GM18517 (cell line): Measurements from ENCODE around the gene MOB3B.
A peak's percentile ranks its signal among the peaks of the same experiment; 100 is the strongest.
"Not testable (repeated sequence)": the region's sequence is repeated elsewhere in the genome, so short reads cannot be mapped to it uniquely, and the experiment has no call there.

Experiments used
- ATAC-seq: cut with Tn5 transposase; IDR thresholded peaks from one replicate; pipeline ENCODE4 v1.9.1; 2021; ENCODE audit warnings: mild to moderate bottlenecking, moderate library complexity; ENCODE audit not compliant: unreplicated experiment

The MOB3B gene

GRCh38 chr9:27519466-27520465 is 9.8 kb downstream of the MOB3B start:
- ATAC-seq = no peak

GRCh38 chr9:27518809-27519208 is 10.8 kb downstream of the MOB3B start:
- no peak for ATAC-seq

- no peak for ATAC-seq
These were observed 11.6 kb downstream of the MOB3B start for GRCh38 chr9:27518006-27518405.

- ATAC-seq = no peak
These were observed 15.1 kb downstream of the MOB3B start for GRCh38 chr9:27514551-27514950.

DNA sequence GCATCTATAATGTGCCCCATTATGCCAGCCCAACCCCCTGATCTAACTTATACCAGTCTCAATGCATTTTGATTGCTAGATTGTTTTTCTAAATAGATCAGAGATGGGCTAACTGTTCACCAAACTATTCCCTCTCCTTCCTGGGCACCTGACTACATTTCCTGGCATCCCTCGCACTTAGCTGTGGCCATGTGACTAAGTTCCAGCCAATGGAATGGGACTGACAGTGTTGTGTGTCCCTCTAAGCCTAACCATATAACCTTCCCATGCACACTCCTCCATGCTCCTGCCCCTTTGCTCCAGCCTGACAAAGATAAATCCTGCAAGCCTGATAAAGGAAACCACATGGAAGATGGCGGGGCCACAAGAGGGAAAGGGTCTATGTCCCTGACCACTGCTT is 17.8 kb downstream of the MOB3B start:
- ATAC-seq = no peak

- ATAC-seq = no peak
These were observed 18.8 kb downstream of the MOB3B start for GRCh38 chr9:27510780-27511179.

DNA sequence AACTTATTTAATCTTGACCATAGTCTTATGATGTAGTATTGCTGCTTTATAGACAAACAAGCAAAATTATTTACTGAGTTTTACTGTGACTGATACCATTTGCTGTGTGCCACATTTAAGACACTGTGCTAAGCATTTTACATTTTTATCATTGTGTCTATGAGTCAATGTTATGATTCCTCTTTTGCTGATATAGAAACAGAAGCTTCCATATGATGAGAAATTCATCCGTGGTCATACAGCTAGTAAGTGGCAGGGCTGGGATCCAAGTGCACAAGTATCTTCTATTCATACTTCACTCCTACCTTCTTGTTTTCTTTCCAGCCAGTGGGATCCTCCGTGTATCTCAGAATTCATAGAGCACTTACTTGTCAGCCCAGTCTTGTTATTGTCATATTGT is 22.6 kb downstream of the MOB3B start:
- ATAC-seq = no peak

DNA sequence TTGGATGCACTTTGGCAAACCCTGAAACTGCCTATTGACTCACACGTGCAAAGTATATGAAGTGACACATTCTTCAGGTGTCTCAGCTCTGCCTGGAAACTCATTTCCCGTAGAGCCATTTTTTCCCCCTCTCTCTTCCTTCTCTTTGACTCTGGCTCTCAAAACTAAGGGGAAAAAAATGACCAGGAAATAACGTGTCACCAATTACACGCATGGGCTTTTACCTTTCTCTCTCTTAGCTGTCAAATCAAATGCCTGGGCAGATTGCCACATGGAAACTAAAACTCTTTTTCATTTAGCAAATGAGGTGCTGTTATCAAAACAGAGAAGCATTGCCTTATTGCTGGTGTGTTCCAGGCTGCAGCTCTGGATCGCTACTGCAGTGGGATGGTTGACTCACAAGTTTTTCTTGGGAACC is 23.9 kb downstream of the MOB3B start:
- no peak for ATAC-seq

GRCh38 chr9:27504259-27504658 is 25.4 kb downstream of the MOB3B start:
- no peak for ATAC-seq

DNA sequence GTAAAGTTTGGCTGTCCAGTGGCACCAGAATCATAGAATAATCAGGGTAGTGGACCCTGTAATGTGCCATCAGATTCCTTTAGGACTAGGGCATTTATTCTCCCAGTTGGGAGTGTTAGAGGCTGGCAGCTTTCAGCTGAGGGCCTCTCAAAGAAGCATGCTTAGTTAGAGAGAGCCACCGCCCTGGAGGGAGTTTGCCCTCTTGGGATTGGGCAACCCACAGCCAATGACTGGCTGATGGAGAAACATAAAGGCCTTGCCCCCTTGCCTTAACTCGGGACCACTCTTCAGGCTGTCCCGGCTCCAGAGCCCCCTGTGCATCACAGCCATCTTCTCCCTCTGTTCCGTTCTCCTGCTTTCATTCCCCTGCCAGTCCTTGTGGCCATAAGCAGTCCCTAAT is 26.0 kb downstream of the MOB3B start:
- no peak for ATAC-seq

GRCh38 chr9:27500902-27501301 is 28.7 kb downstream of the MOB3B start:
- ATAC-seq = not testable (repeated sequence)

DNA sequence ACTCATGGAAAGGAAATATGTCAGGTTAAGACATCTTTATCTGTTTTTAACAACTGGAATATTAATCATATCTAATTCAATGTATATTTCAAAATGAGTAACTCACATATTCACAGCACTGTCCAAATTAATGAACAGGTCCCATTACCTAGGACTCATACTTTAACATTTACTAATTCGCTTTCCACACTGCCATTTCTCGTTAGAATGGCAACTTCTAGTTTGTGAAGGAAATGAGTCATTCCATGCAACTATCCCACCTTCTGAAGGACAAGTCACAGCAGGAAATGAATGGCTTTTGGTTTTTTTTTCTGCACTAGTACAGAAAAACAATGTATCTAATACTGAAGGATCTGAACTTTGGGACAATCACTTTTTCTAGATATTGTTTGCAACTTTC is 30.2 kb downstream of the MOB3B start:
- no peak for ATAC-seq

DNA sequence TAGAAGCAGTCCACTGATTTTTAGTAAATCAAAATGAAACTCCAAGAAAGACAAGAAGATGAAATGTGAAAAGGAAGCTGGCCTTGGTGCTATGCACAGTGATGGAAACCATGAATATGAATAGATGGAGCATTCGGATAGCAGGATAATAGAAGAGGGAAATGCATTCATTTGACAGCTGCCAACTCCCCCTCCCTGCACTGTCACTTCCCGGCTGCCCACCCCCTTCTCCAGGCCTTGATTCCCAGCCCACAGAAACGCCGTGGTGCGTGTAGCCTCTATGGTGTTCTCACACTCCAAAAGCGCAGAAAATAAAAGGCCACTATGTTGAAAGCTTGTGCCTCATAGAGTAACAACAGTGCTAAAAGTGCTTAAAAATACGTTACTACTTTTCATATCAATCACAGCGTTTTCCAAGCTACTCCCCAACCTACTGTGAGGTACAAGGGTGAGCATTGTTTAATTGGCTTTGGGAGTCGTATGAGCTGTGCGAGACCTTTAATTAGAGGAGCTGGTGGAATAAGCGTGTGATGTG is 31.7 kb downstream of the MOB3B start:
- ATAC-seq = no peak

DNA sequence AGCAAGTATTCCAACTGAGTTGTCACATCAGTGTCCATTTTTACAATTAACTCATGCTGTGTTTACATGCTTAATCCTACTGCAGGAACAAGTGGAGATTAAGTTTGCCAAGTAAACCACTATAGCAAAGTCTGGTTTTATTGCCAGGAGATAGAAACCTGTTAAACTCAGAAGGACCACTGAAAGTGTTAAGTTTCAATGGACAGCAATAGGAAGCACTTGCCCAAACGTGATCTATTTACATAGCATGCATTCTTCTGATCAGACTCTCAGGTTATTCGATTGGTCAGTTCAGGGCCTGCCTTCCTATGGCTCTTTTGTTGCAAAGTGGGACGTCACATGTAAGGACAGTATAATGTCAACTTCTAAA is 33.5 kb downstream of the MOB3B start:
- no peak for ATAC-seq

DNA sequence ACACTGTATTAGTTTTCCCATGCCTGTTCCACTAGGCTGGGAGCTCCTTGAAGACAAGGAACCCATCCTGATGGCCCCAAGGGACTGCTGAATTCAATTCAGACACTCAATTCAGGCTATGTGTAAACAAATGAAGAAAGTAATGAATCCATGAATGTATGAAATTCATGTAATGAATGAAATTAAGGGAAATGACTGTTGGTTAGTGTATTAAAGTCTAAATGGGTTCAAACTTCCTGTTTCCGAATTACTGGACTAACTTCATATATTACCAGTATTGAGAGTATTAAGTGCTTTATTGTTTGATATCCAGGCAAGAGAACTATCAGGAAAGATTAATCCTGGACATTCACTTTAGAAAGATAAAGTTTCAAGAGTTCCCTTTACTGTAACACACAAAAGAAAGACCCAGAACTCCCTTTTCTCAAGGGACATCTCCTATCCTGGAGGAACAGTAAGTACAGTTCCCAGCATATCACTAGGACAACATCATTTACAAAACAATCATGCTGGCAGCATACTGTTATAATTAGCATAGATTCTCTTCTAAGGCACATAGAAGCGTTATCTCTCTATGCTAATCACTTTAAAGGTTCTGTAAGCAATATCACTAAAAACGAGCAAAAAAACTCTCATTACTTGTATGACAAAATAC is 34.0 kb downstream of the MOB3B start:
- no peak for ATAC-seq

DNA sequence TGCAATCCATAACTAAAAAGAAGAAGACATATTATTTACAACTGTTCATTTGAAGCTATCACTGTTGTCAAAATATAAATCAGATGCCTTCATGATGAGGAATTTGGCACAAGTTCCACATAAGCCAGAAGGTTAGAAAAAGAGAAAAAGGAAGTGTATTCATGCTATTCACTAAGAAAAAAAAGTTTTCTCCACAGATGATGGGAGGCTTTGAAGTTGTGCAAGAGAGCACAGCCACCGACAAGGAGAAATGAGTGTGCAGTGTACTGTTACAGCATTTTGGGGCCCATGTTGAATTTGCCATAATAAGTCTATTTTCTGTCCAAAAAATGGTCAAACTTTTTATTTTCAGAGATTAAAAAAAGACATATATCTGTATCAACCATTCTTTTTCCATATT is 38.5 kb downstream of the MOB3B start:
- no peak for ATAC-seq

DNA sequence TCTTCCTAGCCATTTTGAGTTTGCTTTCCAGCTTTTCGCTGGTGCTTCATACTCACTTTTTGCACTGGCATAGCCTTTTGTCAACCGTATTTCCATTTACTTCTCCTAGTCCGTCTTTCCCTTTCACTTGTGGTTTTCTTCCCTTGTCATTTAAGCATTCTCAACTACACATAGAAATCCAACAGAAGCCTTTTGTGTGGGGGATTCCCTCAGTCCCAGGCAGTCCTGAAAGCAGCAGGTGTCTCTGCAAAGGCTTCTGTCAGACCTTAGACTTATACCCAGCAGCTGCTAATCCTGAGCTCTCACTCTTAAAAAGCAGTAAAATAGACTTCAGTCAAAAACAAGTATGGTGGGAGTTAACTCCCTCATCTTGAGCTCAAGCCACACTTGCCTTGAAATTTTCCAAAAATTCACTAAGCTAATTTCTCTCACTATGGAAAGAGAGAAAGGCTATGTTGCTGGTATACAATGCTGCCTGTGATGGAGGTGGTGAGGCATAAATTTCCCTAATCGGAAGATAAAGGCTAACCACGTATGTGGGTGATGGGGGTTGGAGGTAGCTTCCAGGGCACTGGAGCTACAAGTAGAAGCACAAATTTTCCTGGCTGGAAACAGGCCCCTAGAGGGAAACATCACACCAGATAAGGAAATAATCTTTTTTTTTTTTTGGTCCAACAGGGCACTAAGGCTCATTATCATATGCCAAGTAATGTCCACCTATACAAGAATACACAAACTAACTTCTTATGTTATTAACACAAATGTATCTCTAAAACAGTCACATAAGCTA is 40.3 kb downstream of the MOB3B start:
- peak; percentile 76 for ATAC-seq

GRCh38 chr9:27487927-27488326 is 41.7 kb downstream of the MOB3B start:
- ATAC-seq = no peak

- no peak for ATAC-seq
These were observed 42.4 kb downstream of the MOB3B start for GRCh38 chr9:27487128-27487640.

GRCh38 chr9:27485158-27485557 is 44.5 kb downstream of the MOB3B start:
- ATAC-seq = peak; percentile 93

- ATAC-seq = no peak
These were observed 46.0 kb downstream of the MOB3B start for GRCh38 chr9:27483576-27483975.
